Measurements from ENCODE around the gene MOCS2.

GRCh38 chr5:53118879-53119278, 9.3 kb upstream of the MOCS2 start:
- no peak for TF ChIP-seq CTCF (IDR thresholded peaks at IDR 0.05)
- TF ChIP-seq POLR2A (IDR thresholded peaks at IDR 0.05), result no peak
- TF ChIP-seq POLR2AphosphoS5 (IDR thresholded peaks at IDR 0.05), result no peak
